ENCODE data around the gene DCK. TPM values are rescaled to one million over a fixed set of nuclear protein-coding genes. Genes with fewer than 3 reads are reported as not detected.
"Not testable (repeated sequence)": the region's sequence is repeated elsewhere in the genome, so short reads cannot be mapped to it uniquely, and the experiment has no call there.

DCK gene
- total RNA-seq, 4 donors from 2014 or later = 6.3 to 17.2 (median 11.8) TPM

- no peak overlapping the region for H3K27ac ChIP-seq
- no peak overlapping the region for H3K4me3 ChIP-seq
- TF ChIP-seq CTCF (IDR thresholded peaks at IDR 0.05 in 4 of 5, conservative IDR thresholded peaks at IDR 0.05 in 1 of 5) = no peak
- no peaks in the 10 kb centered on the region for H3K4me1 ChIP-seq
- no peaks in the 10 kb centered on the region for H3K27me3 ChIP-seq
- in situ Hi-C loops (cut with MboI; ENCODE audit: low sequenced_read_pairs in 4 of 4) = no loop called here
- no peak for DNase-seq
- intact Hi-C loops (cut with DNase I; ENCODE audit: low total_unique reads) = no loop called here
- H3K36me3 ChIP-seq = no peaks in the 10 kb centered on the region
- no peaks in the 10 kb centered on the region for H3K9me3 ChIP-seq
- ATAC-seq = no peak
These were observed 51.8 kb downstream of the DCK start for GRCh38 chr4:71045256-71045655.

GRCh38 chr4:71049395-71049794 lies 55.9 kb downstream of the DCK start:
- no peaks in the 10 kb centered on the region for H3K9me3 ChIP-seq
- H3K27me3 ChIP-seq = no peaks in the 10 kb centered on the region
- no peaks in the 10 kb centered on the region for H3K36me3 ChIP-seq
- intact Hi-C loops (cut with DNase I; ENCODE audit: low total_unique reads) (no loop called here), in situ Hi-C loops (cut with MboI; ENCODE audit: low sequenced_read_pairs in 4 of 4) (no loop called here)
- no peak overlapping the region for H3K27ac ChIP-seq
- no peak overlapping the region for H3K4me3 ChIP-seq
- no peaks in the 10 kb centered on the region for H3K4me1 ChIP-seq
- DNase-seq (no peak), ATAC-seq (no peak)
- TF ChIP-seq POLR2A (IDR thresholded peaks at IDR 0.05) (no peak), CTCF (IDR thresholded peaks at IDR 0.05 in 4 of 5, conservative IDR thresholded peaks at IDR 0.05 in 1 of 5) (no peak)

- intact Hi-C loops (cut with DNase I; ENCODE audit: low total_unique reads) = no loop called here
- Histone ChIP-seq H3K36me3 (no peaks in the 10 kb centered on the region), H3K4me1 (no peaks in the 10 kb centered on the region), H3K27me3 (no peaks in the 10 kb centered on the region), H3K9me3 (no peaks in the 10 kb centered on the region), H3K4me3 (no peak overlapping the region), H3K27ac (no peak overlapping the region)
- no peak for ATAC-seq
- in situ Hi-C loops (cut with MboI; ENCODE audit: low sequenced_read_pairs in 4 of 4) = no loop called here
- DNase-seq = no peak
- TF ChIP-seq POLR2A (IDR thresholded peaks at IDR 0.05) = no peak
- no peak for TF ChIP-seq CTCF (IDR thresholded peaks at IDR 0.05 in 4 of 5, conservative IDR thresholded peaks at IDR 0.05 in 1 of 5)
These were observed 57.4 kb downstream of the DCK start for GRCh38 chr4:71050809-71051208.

GRCh38 chr4:71052034-71052433 lies 58.6 kb downstream of the DCK start:
- no peaks in the 10 kb centered on the region for H3K27me3 ChIP-seq
- H3K36me3 ChIP-seq = no peaks in the 10 kb centered on the region
- ATAC-seq (no peak), DNase-seq (no peak)
- in situ Hi-C loops (cut with MboI; ENCODE audit: low sequenced_read_pairs in 4 of 4) = no loop called here
- no peak for TF ChIP-seq POLR2A (IDR thresholded peaks at IDR 0.05)
- no peak for TF ChIP-seq CTCF (IDR thresholded peaks at IDR 0.05 in 4 of 5, conservative IDR thresholded peaks at IDR 0.05 in 1 of 5)
- no peaks in the 10 kb centered on the region for H3K4me1 ChIP-seq
- H3K9me3 ChIP-seq = no peaks in the 10 kb centered on the region
- H3K27ac ChIP-seq = no peak overlapping the region
- H3K4me3 ChIP-seq = no peak overlapping the region
- intact Hi-C loops (cut with DNase I; ENCODE audit: low total_unique reads) = no loop called here

GRCh38 chr4:71052716-71053115 lies 59.3 kb downstream of the DCK start:
- TF ChIP-seq POLR2A (IDR thresholded peaks at IDR 0.05) = no peak
- TF ChIP-seq CTCF (IDR thresholded peaks at IDR 0.05 in 4 of 5, conservative IDR thresholded peaks at IDR 0.05 in 1 of 5) = no peak

GRCh38 chr4:71053613-71054012 lies 60.2 kb downstream of the DCK start:
- in situ Hi-C loops (cut with MboI; ENCODE audit: low sequenced_read_pairs in 4 of 4); DNase-seq; H3K27ac ChIP-seq; H3K4me3 ChIP-seq; ATAC-seq; H3K36me3 ChIP-seq; H3K9me3 ChIP-seq; H3K4me1 ChIP-seq; H3K27me3 ChIP-seq; intact Hi-C loops (cut with DNase I; ENCODE audit: low total_unique reads): not testable (repeated sequence)

More at GRCh38 chr4:71052716-71053115, 59.3 kb downstream of the DCK start:
- Histone ChIP-seq H3K4me1 (no peaks in the 10 kb centered on the region), H3K36me3 (no peaks in the 10 kb centered on the region), H3K27ac (no peak overlapping the region), H3K27me3 (no peaks in the 10 kb centered on the region), H3K4me3 (no peak overlapping the region), H3K9me3 (no peaks in the 10 kb centered on the region)
- intact Hi-C loops (cut with DNase I; ENCODE audit: low total_unique reads) (no loop called here), in situ Hi-C loops (cut with MboI; ENCODE audit: low sequenced_read_pairs in 4 of 4) (no loop called here)
- DNase-seq = no peak
- no peak for ATAC-seq

GRCh38 chr4:71059573-71059972 lies 66.1 kb downstream of the DCK start:
- H3K27me3 ChIP-seq; H3K27ac ChIP-seq; H3K4me3 ChIP-seq; H3K4me1 ChIP-seq; DNase-seq; intact Hi-C loops (cut with DNase I; ENCODE audit: low total_unique reads); ATAC-seq; in situ Hi-C loops (cut with MboI; ENCODE audit: low sequenced_read_pairs in 4 of 4); H3K36me3 ChIP-seq; H3K9me3 ChIP-seq: not testable (repeated sequence)
